Pericardium fibroblast (primary cell): ENCODE data around the gene CDH26. TPM values are rescaled to one million over a fixed set of nuclear protein-coding genes. Genes with fewer than 3 reads are reported as not detected.

Experiments
- total RNA-seq: library from RNA; depleted of rRNA; stranded (reverse); fragments of >200 nt; gene quantifications from 2 replicates; pipeline ENCODE4 v1.2.3, GENCODE V29; 2015

Gene CDH26
- total RNA-seq: not detected in 2 replicates

DNA sequence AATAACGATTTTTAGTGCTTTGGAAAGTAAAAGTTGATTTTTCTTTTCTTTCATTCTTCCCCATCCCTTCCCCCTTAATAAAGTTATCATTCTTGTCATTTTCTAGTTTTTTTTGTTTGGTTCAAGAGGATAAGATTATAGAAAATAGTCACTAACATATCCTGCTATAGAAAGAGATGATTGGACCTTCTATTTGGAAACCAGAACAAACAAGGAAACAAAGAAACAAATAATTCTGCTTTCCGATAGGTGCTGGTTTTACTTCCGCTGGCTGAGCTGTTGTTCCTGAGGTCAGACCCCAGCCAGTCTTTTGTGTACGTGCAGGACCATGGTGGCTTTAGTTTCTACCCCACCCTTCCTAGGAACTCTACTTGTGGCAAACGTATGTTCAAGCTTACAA lies at the start of gene CDH26:
Gene CDH26, plus strand, starts transcription at position 301 of the 400 bp plus-strand sequence. CDS start 304 bp downstream, outside the sequence.

DNA sequence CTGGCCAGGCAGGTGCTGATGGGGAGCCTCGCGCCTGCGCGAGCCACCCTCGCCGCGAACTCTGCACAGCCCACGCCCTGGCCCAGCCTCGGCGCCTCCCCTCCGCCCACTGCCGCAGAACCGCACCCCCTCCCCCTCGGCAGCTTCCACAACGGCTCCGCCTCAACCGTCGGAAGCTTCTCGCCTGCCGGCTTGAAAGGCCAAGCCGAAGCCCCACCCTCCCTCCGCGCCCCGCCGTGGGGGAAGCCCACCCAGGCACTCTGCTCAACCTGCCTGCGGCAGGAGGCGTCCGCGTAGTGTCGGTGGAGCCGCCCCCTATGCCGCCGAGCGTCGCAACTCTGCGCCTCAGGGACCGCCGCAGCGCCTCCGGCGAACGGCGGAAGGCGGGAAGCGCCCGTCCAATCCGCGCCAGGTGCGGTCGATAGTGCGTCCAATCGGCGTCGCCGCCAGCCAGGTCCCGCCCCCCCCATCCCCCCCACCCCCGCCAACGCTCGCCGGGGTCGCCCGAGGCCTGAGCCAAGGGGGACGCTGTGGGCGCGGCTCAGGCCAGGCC lies 24.9 kb upstream of the CDH26 start, which contains the start of gene SYCP2:
Gene SYCP2, minus strand, starts transcription at position 342 of the 553 bp plus-strand sequence. CDS start 11,224 bp downstream, outside the sequence.

DNA sequence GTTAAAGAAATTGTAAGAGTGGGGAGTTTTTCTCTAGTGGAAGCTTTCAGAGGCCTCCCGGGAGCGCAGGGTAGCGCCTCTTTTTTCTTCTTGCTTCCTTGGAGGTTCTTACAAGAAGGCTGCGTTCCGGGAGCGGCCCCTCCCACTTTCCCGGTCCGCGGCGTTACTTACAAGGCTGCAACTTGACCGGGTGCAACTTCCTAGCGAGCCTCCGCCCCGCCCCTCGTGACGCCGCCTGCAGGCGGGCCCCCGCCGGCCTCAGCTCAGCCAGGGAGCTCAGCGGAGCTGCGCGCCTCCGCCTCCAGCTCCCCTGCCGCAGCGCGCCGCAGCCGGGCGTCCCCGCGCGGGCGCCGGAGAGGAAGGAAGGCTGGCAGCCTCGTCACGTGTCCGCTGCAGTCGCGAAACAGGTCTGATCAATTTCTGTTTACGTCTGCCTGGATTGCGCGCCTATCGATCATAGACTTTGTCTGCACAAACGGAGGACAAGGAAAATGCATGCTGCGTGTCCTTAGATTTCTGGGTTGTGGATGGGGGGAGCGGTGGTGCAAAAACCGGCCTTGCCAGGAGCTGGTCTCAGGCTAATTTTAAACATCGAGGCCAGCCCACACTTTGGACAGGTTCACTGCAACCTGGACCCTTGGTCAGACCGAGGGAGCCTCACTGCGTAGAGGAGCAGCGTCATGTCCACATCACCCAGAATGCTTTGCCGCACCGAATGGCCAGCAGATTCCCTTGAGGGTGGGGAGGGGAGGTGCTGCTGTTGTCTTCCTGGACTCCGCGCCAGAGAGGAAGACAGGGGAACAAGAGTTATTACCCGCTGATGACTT lies 17.9 kb upstream of the CDH26 start, which contains the start of the genes FAM217B and PPP1R3D:
Gene FAM217B, plus strand, starts transcription at position 261 of the 827 bp plus-strand sequence. CDS start 3,555 bp downstream, outside the sequence.
Gene PPP1R3D, minus strand, starts transcription at position 177 of the 827 bp plus-strand sequence. CDS start 374 bp downstream, outside the sequence.

Other genes with a start within 250 kb of the CDH26 start
- gene SYCP2, start 24.8 kb upstream of the CDH26 start, total RNA-seq: 0.47 TPM in 1 of 2 replicates, not detected in the other
- gene PPP1R3D, start 18.1 kb upstream of the CDH26 start, total RNA-seq: 5.1 and 6.0 TPM in 2 replicates
- gene FAM217B, start 18.0 kb upstream of the CDH26 start, total RNA-seq: 4.8 and 6.1 TPM in 2 replicates